Measurements from ENCODE around the gene IGSF3.

Gene IGSF3

DNA sequence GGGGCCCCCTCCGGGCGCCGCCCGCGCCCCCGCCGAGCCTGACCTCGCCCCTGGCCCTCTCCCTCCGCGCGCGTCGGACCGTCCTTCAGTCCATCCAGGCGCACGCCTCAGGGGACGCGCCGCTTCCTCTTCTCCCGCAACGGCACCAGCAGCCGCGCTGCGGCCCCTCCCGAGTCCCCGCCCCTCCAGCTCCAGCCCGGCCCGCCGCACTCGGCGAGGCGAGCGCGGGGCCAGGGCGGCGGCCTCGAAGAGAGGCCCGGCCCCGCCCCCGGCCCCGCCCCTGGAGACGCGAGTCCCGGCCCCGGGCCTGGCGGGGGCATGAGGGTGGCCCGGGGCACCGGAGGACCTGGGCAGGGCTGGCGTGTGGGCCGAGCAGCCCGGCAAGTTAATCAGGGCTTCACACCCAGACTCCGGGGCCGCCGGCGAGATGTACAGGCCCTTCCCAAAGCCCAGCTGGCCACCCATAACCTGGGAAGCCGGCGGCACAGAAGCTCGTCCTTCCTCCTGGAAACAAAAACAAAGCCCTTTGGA, at the start of gene IGSF3:
Gene IGSF3, minus strand, starts transcription at position 159 of the 531 bp plus-strand sequence. CDS start 1,407 bp downstream, outside the sequence.
- H3K27ac ChIP-seq = no peak within 1 kb of the TSS
- TF ChIP-seq CTCF (IDR thresholded peaks at IDR 0.05) = no peak
- peak within 1 kb of the TSS; percentile 14 for H3K4me3 ChIP-seq (ENCODE audit: low read depth in 1 of 2, low read length in 1 of 2)
- H3K9me3 ChIP-seq = no peaks in the 10 kb centered on the region
- H3K36me3 ChIP-seq = no peaks in the 10 kb centered on the region
- peaks cover 10 to 13% of the 10 kb centered on the region in 2 experiments for H3K4me1 ChIP-seq (ENCODE audit: control insufficient read depth in 1 of 2, insufficient read depth in 1 of 2, low read depth in 1 of 2, low read length in 1 of 2)
- H3K27me3 ChIP-seq = peaks cover 99% of the 10 kb centered on the region

DNA sequence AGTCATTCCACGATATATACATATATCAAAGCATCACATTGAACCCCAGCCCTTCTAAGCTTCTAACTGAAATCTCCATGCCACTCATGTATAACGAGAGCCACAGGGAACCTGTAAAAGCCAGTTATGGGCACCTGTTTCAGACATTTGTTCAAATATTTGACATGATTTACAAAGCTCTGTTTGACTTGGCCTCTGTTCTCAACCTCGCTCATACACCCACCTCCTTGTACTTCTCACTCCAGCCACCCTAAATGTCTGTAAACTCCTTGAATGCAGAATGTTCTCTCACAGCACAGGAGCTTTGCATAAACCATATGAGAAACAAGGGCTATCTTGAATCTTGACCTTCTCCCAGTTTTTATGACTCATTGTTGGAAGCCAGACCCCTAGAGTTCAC, 49.8 kb upstream of the IGSF3 start:
- Histone ChIP-seq H3K9me3 (no peaks in the 10 kb centered on the region), H3K4me1 (ENCODE audit: control insufficient read depth in 1 of 2, insufficient read depth in 1 of 2, low read depth in 1 of 2, low read length in 1 of 2) (no peaks in the 10 kb centered on the region), H3K27me3 (no peaks in the 10 kb centered on the region), H3K36me3 (no peaks in the 10 kb centered on the region), H3K4me3 (ENCODE audit: low read depth in 1 of 2, low read length in 1 of 2) (no peak overlapping the region), H3K27ac (no peak overlapping the region)
- TF ChIP-seq CTCF (IDR thresholded peaks at IDR 0.05) = no peak

DNA sequence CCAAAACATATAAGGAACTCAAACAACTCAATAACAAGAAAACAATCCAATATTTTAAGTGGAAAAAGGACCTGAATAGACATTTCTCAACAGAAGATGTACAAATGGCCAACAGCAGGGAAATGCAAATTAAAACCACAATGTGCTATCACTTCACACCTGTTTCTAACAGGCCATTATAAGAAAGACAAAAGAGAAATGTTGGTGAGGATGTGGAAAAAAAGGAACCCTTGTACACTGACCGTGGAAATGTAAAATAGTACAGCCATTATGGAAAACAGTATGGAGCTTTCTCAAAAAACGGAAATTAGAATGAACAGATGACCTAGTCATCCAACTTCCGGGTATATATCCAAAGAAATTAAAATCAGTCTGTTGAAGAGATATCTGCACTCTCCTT, 48.9 kb upstream of the IGSF3 start:
- Histone ChIP-seq H3K27ac (no peak overlapping the region), H3K4me3 (ENCODE audit: low read depth in 1 of 2, low read length in 1 of 2) (no peak overlapping the region), H3K4me1 (ENCODE audit: control insufficient read depth in 1 of 2, insufficient read depth in 1 of 2, low read depth in 1 of 2, low read length in 1 of 2) (no peaks in the 10 kb centered on the region), H3K27me3 (no peaks in the 10 kb centered on the region), H3K9me3 (no peaks in the 10 kb centered on the region), H3K36me3 (no peaks in the 10 kb centered on the region)
- TF ChIP-seq CTCF (IDR thresholded peaks at IDR 0.05) = no peak

- H3K27me3 ChIP-seq = no peaks in the 10 kb centered on the region
- no peak overlapping the region for H3K27ac ChIP-seq
- no peaks in the 10 kb centered on the region for H3K4me1 ChIP-seq (ENCODE audit: control insufficient read depth in 1 of 2, insufficient read depth in 1 of 2, low read depth in 1 of 2, low read length in 1 of 2)
- H3K4me3 ChIP-seq (ENCODE audit: low read depth in 1 of 2, low read length in 1 of 2) = no peak overlapping the region
- TF ChIP-seq CTCF (IDR thresholded peaks at IDR 0.05) = no peak
- no peaks in the 10 kb centered on the region for H3K36me3 ChIP-seq
- no peaks in the 10 kb centered on the region for H3K9me3 ChIP-seq
These were observed 45.9 kb upstream of the IGSF3 start for GRCh38 chr1:116713474-116713873.

DNA sequence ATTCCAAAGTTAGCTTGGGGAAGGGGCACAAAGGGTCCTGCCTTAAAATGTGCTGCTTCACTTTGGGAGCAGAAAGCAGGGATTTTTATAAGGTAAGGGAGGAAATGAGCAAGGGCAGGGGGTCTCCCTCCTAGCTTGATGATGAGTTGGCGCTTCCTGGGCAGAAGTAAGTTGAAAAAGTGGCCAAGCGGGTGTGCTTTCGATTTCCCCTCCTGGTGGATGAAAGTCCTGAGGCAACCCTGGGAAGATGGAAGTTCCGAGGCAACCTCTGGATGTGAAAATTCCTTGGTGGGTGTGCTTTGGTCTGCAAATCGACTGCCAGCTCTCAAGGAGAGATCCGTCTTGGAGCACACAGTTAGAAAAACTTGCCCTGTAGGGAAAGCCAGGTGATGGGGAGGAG, 45.0 kb upstream of the IGSF3 start:
- Histone ChIP-seq H3K4me3 (ENCODE audit: low read depth in 1 of 2, low read length in 1 of 2) (no peak overlapping the region), H3K27me3 (no peaks in the 10 kb centered on the region), H3K4me1 (ENCODE audit: control insufficient read depth in 1 of 2, insufficient read depth in 1 of 2, low read depth in 1 of 2, low read length in 1 of 2) (no peaks in the 10 kb centered on the region), H3K36me3 (no peaks in the 10 kb centered on the region), H3K9me3 (no peaks in the 10 kb centered on the region), H3K27ac (no peak overlapping the region)
- no peak for TF ChIP-seq CTCF (IDR thresholded peaks at IDR 0.05)

Measured in neutrophil (primary cell).